GM21576 (cell line): ENCODE results near the gene PMS2.
"Not testable (repeated sequence)": the region's sequence is repeated elsewhere in the genome, so short reads cannot be mapped to it uniquely, and the experiment has no call there.

Source experiments
- ATAC-seq: cut with Tn5 transposase; IDR thresholded peaks from one replicate; pipeline ENCODE4 v1.9.1; 2021; ENCODE audit warnings: mild to moderate bottlenecking, moderate library complexity; ENCODE audit not compliant: unreplicated experiment

The PMS2 gene

GRCh38 chr7:6020371-6021286, 11.8 kb upstream of the PMS2 start:
- no peak for ATAC-seq

DNA sequence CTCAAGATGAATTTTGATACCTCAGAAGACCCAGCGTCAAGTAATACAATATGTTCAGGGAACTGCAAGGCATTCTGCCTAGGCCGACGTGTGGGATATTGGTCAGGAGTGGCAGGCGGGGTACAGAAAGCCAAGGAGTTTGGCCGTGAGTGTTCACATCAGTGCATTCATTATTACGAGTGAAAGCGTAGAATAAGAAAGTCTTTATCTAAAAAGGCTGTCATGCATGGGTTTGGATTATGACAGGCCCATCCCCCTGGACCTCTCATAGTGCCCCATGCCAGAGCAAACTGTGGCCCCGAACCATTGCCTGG, 7.8 kb upstream of the PMS2 start:
- no peak for ATAC-seq

DNA sequence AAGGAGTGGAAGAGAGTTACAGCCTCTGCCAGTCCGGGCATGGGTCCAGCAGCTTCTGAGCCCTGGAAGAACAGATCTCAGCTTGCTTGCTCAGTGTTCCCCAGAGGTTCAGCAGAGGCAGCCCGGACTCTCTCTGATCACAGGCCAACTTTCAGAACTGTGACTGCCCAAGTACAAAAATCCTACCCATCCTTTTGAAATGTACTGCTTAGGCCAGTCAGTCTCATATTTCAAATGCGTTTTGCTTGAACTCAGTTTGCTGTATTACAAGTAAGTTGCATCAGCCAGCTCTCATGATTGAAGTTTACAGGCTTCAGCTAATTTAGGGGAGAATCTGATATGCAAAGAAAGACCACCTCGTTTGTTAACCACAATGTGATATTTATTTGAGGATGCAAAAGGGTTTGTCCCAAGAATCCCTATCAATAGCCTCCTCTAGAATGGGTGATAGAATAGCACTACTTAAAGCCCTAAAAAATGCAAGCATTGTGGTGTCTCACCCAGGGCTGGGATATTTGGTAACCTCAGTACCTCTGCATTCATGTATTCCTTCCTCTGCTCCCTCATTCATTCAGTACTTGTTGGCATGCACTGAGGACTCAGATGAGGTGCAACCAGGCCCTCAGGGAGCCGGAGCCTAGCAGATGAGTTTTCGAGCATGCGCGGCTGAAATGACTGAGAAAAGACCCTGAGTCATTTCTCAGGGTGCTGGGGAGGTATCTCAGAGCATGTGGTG, 7.2 kb upstream of the PMS2 start:
- no peak for ATAC-seq

DNA sequence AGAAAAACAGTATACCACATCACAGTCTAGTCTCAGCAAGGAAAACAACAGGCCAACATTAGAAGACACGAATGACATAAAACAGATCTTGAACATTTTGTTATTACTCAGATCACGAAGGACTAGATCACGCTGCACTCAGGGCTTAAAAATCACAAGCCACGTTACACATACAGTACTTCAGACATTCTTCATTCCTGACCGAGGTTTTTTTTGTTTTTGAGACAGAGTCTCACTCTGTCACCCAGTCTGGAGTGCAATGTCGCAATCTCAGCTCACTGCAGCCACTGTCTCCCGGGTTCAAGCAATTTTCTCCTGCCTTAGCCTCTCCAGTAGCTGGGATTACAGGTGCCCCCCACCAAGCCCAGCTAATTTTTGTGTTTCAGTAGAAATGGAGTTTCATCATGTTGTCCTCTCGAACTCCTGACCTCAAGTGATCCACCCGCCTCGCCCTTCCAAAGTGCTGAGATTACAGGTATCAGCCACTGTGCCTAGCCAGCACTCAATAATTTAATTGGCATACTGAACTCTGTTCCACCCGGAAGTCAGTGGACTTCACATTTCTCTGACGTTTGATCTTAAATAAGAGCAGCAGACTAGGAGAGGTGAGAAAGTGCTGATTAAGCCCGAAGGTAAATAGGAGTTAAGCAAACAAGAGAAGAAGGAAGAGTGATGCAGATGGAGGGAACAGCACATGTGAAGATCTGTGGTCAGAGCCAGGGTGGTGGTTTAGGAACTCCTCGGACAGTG, 3.7 kb upstream of the PMS2 start:
- no peak for ATAC-seq

DNA sequence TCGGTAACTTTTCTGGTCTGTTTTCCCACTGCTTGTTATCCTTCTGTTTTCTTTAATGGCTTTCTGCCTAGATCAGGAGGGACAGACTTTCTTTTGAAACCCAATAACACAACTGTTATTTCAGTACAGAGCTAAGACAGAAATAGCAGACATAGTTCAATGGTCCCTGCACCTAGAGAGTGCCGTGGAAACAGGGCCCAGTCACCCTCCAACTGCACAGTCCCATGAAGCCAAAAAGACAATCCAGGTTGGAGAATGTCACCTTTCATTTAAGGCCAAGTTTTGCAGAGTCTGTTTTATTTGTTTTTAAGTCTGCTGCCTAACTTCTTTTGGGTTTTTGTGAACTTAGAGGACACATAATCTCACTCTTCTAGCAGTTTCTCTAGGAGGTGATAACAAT, 2.7 kb upstream of the PMS2 start:
- no peak for ATAC-seq

DNA sequence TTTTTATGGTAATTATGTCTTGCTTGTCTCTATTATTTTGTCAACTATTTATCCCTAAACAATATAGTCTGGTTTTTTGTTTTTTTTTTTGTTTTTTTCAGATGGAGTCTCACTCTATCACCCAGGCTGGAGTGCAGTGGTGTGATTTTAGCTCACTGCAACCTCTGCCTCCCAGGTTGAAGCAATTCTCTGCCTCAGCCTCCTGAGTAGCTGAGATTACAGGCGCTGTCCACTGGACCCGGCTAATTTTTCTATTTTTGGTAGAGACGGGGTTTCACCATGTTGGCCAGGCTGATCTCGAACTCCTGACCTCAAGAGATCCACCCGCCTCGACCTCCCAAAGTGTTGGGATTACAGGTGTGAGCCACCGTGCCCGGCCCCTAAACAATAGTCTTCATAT, 1.5 kb upstream of the PMS2 start:
- ATAC-seq = not testable (repeated sequence)

- not testable (repeated sequence) for ATAC-seq
These were observed 836 bp downstream of the PMS2 start for GRCh38 chr7:6007835-6008590.

DNA sequence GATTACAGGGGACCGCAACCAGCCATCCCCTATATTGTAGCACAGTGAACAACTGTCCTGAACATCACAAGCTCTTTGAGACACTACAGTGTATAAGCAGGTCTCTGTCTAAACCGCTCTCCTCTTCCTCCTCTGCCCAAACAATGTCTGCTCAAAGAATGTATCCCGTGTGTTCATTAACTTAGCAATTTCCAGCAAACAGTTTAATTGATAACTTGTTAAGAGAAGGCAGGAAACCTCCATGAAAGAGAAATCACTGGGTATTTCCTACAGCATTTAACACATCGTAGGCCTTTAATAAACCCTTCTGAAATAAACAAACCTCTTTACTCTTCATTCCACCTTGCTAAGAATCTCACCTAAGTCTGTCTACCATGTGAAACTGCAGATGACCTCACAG, 1.5 kb downstream of the PMS2 start:
- no peak for ATAC-seq

GRCh38 chr7:5997210-5997808, 11.5 kb downstream of the PMS2 start:
- no peak for ATAC-seq

DNA sequence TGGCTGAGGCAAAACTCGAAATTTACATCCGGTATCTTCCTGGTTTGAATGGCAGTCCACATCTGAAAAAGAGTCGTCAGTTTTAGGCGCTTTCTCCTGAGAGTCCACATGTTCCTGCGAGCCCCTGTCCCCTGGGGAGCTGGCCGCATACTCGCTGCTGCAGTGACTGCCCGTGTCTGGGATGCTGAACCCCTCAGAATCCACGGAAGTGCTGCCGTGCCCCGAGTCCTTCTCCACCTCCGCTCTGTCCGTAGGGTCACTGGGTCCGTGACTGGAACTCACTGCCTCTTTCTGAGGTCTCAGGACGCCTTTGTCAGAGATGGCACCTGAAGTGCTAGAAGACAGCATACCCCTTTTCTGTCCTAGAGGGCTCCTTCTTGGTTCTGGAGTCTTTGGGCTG, 21.8 kb downstream of the PMS2 start:
- ATAC-seq = not testable (repeated sequence)

GRCh38 chr7:5979680-5980314, 29.1 kb downstream of the PMS2 start:
- ATAC-seq = not testable (repeated sequence)

DNA sequence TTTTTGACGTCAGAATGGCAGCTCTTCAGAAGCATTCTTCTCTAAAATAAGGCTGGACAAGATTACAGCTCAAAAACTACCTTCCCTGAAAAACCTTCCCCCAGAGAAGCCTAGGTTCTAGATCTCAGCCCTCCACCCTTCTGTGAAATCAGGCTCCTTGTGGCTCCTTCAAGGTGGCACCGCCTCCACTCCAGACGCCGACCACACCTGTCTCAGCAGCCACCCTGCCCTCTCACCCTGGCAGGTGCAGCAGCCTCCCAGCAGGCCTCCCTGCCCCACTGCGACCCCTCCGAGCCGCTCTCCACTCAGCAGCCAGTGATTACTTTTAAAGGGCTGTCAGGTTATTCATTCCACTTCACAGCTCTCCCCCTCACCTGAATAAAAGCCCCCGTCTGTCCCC, 35.3 kb downstream of the PMS2 start:
- ATAC-seq = not testable (repeated sequence)

DNA sequence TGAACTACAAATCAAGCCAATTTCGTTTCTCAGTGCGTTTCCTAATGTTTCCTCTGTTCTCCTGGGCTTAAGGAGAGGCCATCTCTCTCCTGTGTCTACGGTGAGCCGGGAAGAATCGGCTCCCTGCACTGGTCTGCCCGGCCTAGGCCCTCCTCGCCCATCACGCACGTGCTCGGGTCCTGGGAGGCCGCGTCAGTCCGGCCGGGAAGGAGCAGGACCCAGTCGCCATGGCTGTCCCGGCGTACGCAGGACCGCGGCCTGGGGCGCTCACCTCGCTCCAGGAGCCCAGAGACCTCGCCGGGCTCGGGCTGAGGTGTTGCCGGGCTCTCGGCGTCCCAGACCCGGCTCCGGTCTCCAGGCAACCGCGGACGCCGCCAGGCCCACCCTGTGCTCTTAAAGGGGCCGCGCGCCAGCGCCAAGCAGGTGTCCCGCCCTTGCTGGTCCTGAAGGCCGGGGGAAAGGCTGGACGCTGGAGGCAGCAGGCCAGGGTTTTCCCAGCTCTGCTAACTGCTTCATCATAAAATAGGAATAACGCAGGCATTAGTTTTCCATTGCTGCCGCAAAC, 38.4 kb downstream of the PMS2 start, which contains the start of gene RSPH10B:
Gene RSPH10B, minus strand, starts transcription at position 343 of the 565 bp plus-strand sequence. CDS start 3,573 bp downstream, outside the sequence.
- ATAC-seq = not testable (repeated sequence)

DNA sequence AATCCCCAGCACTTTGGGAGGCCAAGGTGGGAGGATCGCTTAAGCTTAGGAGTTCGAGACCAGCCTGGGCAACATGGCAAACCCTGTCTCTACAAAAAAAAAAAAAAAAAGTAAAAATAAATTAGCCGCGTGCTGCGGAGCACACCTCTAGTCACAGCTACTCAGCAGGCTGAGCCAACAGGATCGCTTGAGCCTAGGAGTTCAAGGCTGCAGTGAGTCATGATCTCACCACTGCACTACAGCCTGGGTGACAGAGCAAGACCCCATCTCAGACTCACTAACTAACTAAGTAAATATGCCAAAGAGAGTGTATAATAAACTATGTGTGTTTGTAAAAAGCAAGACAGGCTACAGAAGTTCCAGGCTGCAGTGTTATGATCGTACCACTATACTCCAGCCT, 45.0 kb downstream of the PMS2 start:
- not testable (repeated sequence) for ATAC-seq

DNA sequence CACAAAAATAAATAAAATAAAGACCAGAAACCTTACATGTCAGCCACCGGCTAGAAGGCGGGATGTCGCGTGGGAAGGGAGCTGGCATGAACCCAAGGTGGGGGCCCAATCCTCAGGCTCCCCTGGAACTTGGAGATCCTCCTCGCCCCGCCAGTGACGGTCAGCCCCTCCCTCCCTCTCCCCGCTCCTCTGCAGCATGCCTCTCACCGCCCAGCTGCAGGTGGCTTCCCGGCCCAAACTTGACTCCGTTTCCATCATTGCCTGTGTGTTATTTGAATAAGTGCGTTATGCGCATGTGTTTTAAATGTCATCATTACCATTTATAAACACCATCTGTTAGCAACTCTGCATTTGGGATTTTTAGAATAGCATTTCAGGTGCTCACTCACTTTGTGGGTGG, 45.6 kb downstream of the PMS2 start:
- not testable (repeated sequence) for ATAC-seq

DNA sequence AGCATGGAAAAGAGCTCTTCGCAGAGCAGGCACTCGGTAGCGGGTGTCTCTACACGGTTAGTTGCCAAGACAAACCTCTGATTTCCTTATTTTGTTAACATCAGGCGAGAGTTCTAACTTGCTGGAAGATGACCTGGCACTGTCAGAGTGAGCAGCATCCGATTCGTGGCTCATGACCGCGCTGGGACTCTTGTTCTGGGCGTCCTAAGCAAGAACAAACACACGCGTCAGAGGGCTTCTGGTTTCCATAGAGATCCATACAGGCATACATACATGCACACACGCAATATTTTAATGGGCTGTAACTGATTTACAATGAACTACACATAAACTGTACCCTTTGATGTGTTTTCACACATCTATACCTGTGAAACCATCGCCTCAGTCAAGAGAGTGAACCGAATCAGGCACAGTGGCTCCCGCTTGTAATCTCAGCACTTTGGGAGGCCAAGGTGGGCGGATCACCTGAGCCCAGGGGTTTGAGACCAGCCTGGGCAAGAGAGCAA, 73.9 kb downstream of the PMS2 start:
- not testable (repeated sequence) for ATAC-seq

GRCh38 chr7:5931905-5932644, 76.8 kb downstream of the PMS2 start:
- not testable (repeated sequence) for ATAC-seq

DNA sequence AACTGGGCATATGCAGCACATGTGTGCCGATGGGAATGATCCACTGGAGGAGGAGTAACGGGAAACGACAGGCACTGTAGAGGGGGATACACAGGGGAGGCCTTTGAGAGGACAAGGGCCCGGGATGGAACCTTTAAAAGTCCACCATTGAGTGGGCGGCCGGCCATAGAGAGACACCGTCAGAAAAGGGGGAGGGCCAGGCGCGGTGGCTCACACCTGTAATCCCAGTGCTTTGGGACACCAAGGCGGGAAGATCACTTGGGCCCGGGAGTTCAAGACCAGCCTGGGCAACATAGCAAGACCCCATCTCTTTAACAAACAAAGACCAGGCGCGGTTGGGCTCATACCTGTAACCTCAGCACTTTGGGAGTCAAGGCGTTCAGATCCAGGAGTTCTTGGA, 77.6 kb downstream of the PMS2 start:
- ATAC-seq = not testable (repeated sequence)
